Measurements from ENCODE around the gene MACROD2.
"Not testable (repeated sequence)": the region's sequence is repeated elsewhere in the genome, so short reads cannot be mapped to it uniquely, and the experiment has no call there.

Gene MACROD2

DNA sequence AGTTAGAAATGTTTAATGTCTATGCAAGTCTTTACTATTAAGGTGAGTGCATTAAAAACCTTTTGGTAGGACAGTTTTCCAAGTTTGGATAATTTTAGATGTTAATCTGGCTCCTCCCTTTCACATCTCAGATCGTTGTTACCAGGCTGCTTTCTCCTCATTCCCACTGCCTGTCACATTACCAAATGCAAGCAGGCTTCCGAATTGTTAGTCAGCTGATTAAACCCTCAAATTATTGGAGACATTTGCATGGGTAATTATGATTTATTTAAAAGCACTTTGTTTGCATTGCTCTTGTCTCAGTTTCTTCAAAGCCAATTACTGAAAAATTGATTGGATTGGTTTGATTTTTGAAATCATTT is 1761.4 kb downstream of the MACROD2 start:
- no peak for DNase-seq (ENCODE audit: low spot score)

DNA sequence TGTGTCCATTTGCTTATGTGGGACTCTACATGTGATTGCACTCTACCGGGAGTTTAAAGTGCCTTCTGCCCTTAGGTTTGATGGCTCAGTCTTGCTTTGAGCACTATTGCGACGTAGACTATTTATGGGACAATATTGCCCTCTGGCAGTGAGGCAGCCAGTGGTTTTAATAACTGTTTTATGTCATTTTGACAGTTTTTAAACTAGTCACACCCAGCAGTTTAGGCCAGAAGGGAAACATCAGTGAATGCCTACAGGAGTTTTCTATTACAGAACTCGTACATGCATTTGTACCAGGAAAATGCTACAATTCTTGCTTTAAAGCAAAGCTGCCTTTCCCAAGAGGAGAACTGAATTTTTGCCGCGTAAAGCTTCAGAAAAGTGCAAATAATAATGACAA is 1764.3 kb downstream of the MACROD2 start:
- no peak for DNase-seq (ENCODE audit: low spot score)

- no peak for DNase-seq (ENCODE audit: low spot score)
Observed at GRCh38 chr20:15760001-15760621, 1764.8 kb downstream of the MACROD2 start.

- DNase-seq (ENCODE audit: low spot score) = no peak
Observed at GRCh38 chr20:15763366-15763765, 1768.0 kb downstream of the MACROD2 start.

DNA sequence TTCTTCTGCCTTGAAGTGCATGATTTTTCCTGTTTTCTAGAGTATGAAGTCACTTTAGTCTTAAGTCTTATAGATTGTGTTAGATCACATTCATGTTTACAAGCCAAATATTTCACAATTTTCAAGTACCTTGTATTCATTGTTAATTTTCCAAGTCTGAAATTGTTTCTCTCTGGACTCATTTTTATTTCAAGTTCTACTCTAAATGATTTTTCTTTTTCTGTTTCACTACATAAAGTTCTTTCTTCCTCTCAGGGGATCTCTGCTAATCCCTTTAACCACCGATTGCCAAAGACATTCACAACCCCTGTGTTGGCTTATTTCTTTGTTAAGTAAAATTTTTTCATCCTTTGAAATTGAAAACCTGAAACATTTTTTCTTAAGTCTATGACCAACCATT is 1772.3 kb downstream of the MACROD2 start:
- DNase-seq (ENCODE audit: low spot score) = no peak

DNA sequence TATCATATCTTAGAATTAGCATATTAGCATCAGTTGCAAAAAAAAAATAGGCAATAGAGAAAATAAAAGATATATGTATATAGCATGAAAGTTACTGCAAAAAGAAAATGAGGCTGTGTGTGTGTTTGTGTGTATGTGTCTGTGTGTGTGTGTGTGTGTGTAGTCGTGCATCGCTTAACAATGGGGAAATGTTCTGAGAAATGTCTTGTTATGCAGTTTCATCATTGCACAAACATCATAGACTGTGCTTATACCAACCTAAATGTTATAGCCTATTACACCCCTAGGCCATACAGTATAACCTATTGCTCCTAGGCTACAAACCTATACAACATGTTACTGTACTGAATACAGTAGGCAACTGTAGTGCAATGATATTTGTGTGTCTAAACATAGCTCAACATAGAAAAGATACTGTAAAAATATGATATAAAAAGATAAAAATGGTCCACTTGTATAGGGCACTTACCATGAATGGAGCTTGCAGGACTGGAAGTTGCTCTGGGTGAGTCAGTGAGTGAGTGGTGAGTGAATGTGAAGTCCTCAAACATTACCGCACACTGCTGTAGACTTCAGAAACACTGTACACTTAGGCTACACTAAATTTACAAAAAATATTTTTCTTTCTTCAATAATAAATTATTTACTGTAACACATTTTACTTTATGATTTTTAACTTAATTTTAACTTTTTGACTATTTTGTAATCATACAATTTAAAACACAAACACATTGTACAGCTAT is 1772.9 kb downstream of the MACROD2 start:
- DNase-seq (ENCODE audit: low spot score) = no peak

- no peak for DNase-seq (ENCODE audit: low spot score)
Observed at GRCh38 chr20:15772826-15773225, 1777.5 kb downstream of the MACROD2 start.

GRCh38 chr20:15774926-15775325 is 1779.6 kb downstream of the MACROD2 start:
- no peak for DNase-seq (ENCODE audit: low spot score)

- DNase-seq (ENCODE audit: low spot score) = no peak
Observed at GRCh38 chr20:15776770-15777466, 1781.6 kb downstream of the MACROD2 start.

DNA sequence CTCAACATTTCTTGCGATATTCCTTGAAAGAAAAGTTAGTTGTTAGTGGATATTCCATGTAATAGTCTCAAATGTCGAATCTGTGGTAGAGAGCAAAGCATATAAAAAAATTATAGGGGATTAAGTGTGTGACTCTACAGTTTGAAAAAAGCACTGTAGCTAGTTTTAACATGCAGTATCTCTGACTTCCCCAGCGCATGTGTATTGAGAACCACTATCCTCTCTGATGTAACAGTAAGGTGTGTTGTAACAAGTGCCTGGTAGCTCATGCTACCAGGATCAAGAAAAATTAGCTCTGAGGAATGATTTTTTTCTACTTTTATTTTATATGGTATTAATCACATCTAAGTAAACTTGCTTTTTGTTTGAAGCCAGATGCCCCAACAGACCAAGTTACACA is 1788.7 kb downstream of the MACROD2 start:
- no peak for DNase-seq (ENCODE audit: low spot score)

- DNase-seq (ENCODE audit: low spot score) = no peak
Observed at GRCh38 chr20:15789079-15789478, 1793.8 kb downstream of the MACROD2 start.

DNA sequence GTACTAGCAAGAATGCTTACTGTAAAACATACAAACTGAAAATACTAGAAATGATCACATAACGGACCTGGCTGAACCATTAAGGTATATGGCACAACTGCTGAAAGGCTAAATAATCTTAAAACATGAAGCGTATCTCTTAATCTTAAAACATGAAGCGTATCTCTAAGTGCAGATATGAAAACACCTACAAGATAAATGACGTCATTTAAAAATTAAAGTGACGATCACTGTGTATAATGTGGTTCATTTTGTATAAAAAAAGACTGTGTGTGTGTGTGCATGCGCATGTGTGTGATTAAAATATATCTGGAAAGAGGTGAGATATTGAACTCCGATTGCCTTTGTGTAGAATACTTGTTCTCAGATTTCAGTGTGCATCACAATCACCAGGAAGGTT is 1797.5 kb downstream of the MACROD2 start:
- DNase-seq (ENCODE audit: low spot score) = no peak

DNA sequence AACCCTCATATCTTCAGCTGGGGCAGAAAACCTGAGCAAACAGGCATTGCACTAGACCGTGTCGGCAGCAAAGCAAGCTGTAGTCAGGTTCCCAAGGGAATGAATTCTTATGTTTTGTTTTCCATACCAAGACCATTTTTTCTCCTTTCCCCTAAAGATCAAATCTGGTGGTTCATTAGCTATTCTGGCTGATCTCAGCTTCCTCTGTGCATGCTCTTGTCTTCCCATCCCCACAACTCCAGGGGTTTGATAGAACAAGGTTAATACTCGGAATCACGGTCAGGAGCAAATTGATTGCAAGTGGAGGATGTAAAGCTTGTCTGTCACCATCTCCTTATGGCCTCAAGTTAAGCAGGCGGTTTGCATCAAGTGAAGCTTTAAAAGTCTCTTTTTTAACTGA is 1799.1 kb downstream of the MACROD2 start:
- no peak for DNase-seq (ENCODE audit: low spot score)

- no peak for DNase-seq (ENCODE audit: low spot score)
Observed at GRCh38 chr20:15795305-15796019, 1800.1 kb downstream of the MACROD2 start.

- DNase-seq (ENCODE audit: low spot score) = no peak
Observed at GRCh38 chr20:15799871-15800270, 1804.6 kb downstream of the MACROD2 start.

DNA sequence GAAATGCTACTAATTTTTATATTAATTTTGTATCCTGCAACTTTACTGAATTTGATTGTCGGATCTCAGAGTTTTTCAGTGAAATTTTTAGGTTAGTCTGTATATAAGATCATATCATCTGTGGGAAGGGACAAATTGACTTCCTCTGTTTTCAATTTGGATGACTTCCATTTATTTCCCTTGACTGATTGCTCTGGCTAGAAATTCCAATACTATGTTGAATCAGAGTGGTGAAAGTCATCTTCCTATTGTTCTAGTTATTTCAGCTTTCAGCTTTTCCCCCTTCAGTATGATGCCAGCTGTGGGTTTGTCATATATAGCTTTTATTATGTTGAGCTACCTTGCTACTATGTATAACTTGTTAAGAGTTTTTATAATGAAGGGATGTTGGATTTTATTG is 1806.7 kb downstream of the MACROD2 start:
- no peak for DNase-seq (ENCODE audit: low spot score)

GRCh38 chr20:15805154-15805553 is 1809.8 kb downstream of the MACROD2 start:
- DNase-seq (ENCODE audit: low spot score) = no peak

DNA sequence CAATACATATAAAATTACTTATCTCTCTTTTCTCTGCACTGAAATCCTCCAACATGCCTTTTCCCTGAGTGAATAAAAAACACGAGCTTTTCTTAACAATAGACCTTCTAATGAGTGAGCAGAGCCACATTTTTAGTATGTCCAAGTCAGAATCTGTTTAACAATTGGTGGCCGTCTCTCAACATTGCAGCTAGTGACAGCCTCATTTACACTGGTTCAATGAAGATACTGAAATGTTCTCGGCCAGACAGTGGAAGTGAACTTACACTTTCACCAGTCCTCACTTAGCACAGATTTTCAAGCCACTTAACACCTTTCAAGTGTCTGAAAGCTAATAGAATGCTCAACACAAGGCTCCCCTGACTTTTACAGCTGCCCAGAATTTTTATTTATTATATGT is 1810.8 kb downstream of the MACROD2 start:
- DNase-seq (ENCODE audit: low spot score) = no peak

- no peak for DNase-seq (ENCODE audit: low spot score)
Observed at GRCh38 chr20:15807271-15807670, 1812.0 kb downstream of the MACROD2 start.

DNA sequence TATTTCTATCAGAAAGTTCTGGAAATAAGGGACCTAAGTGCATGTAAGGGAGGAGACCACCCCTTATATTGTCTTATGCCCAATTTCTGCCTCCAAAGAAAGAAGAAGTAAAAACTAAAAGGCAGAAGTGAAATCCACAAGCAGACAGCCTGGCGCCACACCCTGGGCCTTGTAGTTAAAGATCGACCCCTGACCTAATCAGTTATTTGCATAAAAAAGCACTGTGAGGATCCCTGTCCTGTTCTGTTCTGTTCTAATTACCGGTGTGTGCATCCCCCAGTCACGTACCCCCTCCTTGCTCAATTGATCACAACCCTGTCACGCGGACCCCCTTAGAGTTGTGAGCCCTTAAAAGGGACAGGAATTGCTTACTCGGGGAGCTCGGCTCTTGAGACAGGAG is 1812.5 kb downstream of the MACROD2 start:
- not testable (repeated sequence) for DNase-seq (ENCODE audit: low spot score)

GRCh38 chr20:15811951-15812350 is 1816.6 kb downstream of the MACROD2 start:
- DNase-seq (ENCODE audit: low spot score) = no peak

DNA sequence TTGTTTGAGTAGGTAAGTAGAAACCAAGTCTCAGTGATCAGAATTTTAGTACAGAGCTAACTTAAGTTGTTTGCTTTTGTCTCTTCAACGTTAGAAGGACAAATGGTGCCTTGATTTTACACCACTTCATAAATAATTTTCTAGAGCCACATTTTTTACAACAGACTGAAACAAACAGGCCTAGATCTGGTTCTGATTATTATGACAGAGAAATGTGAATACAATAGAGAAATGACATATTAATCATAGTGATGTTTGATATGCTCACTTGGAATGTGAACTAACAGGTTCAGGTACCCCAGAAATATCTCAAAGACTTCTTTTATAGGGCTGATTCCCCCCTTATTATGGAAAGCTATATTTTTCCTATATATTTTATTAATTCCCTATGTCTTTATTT is 1817.4 kb downstream of the MACROD2 start:
- no peak for DNase-seq (ENCODE audit: low spot score)

DNA sequence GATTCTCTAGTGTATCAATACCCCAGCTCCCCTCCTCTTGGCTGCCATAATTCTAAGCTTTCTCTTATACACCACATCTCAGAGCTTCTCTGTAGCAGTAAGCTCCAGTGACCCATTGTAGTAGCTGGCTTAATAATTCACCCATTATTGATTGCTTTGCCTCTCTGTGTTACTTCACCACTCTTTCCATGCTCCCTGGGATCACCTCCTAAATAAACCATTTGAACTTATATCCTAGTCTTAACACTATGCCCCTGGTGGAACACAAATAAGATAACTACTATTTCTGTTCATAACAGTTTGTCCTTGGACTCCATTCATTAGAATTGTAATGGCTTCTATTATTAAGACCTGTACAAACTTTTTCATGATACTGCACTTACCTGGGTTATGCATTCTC is 1819.0 kb downstream of the MACROD2 start:
- DNase-seq (ENCODE audit: low spot score) = no peak

All from germinal center (tissue), 1 donor.